ENCODE data around the gene HS3ST3B1.
A peak's percentile ranks its signal among the peaks of the same experiment; 100 is the strongest.

DNA sequence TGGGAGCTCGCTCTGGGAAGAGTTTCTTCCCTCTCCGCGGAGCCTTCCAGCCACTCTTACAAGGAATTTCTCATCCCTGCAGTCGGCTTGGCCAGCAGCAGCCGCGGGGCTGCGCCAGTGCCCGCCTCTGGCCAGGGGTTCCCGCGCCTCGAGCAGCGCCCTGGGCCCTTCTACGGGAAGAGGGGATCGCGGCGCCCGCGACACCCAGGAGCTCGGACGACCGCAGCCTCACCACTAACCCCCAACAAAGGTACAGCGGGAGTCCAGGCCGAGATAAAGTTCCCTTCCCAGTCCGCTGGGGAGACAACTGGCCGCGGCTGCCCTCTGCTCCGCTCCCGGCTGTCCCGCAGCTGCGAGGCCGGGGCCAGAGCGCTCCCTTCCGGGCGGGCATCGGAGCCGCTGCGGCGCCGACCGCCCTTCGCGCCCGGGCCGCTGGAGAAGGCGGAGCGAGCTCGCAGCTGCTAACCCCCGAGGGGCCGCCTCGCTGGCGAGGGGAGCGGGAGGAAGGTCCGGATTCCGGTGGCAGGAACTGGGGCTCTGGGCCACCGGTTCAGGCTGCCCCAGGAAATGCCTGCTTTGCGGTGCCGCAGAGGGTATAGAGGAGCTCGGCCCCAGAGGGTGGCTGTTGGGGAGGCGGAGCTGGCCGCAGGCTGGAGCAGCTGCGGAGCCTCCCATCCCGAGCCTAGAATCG is 3.6 kb upstream of the HS3ST3B1 start:
- TF ChIP-seq CTCF (conservative IDR thresholded peaks at IDR 0.05; ENCODE audit: low read depth, low read length) (peak; percentile 43), POLR2A (IDR thresholded peaks at IDR 0.05; ENCODE audit: low read depth, low read length) (no peak), RAD21 (IDR thresholded peaks at IDR 0.05; ENCODE audit: low read length) (peak; percentile 40)
